GM12878 (cell line): ENCODE data around the gene MRTFA. TPM values are rescaled to one million over a fixed set of nuclear protein-coding genes. Genes with fewer than 3 reads are reported as not detected.

Source experiments
- ATAC-seq: fragments of 200-7000 bp; cut with Tn5 transposase; 3 replicates; pipeline ENCODE4 v1.9.1; 2020; ENCODE audit warnings: mild to moderate bottlenecking, moderate library complexity
- BruUV-seq: library from RNA; stranded (reverse); fragments of 400-500 nt; replicated peaks from 2 replicates; lab custom pipeline; 2021; lab: Mats Ljungman, UMichigan
- CTCF ChIA-PET: fragments of 300-600 bp; sonication (Branson Sonifier 250); formaldehyde crosslinking; extraction: SDS; loops from one replicate; lab custom pipeline; 2021; ENCODE audit warnings: inconsistent platforms; lab: Yijun Ruan, JAX
- POLR2A ChIA-PET: fragments of 350-600 bp; formaldehyde crosslinking; extraction: SDS; loops from one replicate; lab custom pipeline; 2021; ENCODE audit warnings: inconsistent platforms; lab: Charles Lee
- RAD21 ChIA-PET: fragments of 300-600 bp; sonication (Branson Sonifier 250); formaldehyde crosslinking; loops from one replicate; lab custom pipeline; 2023; ENCODE audit warnings: antibody characterized with exemption; ENCODE audit not compliant: unreplicated experiment; lab: Charles Lee
- SMC1A ChIA-PET: fragments of 300-600 bp; sonication (Branson Sonifier 250); formaldehyde crosslinking; loops from one replicate; lab custom pipeline; 2023; ENCODE audit not compliant: unreplicated experiment, uncharacterized antibody; lab: Charles Lee
- DNase-seq: peaks from one replicate; pipeline ENCODE4 v3.0.0-alpha.2; 2011; ENCODE audit warnings: low read depth, low spot score
- FAIRE-seq: peaks from 3 replicates; lab custom pipeline; 2011; peaks lifted over from hg19 to GRCh38; lab: Jason Lieb, UNC
- H2AFZ ChIP-seq: 2 replicates; pipeline ENCODE4 v1.6.0; 2011; ENCODE audit warnings: low read depth, low read length, control low read depth; ENCODE audit not compliant: control insufficient read depth
- H3K27ac ChIP-seq: 2 replicates; pipeline ENCODE4 v1.5.1; 2011; ENCODE audit warnings: control low read depth; ENCODE audit not compliant: control insufficient read depth, insufficient read depth
- H3K27me3 ChIP-seq, 2 experiments: replicated peaks in 1 of 2; 2 replicates each; pipeline versions ENCODE4 v1.6.0 to v1.6.1; 2011; ENCODE audit warnings: low read length in 1 of 2; ENCODE audit not compliant: control insufficient read depth in 2 of 2, insufficient read depth in 2 of 2
- H3K36me3 ChIP-seq, 2 experiments: 2 replicates each; pipeline ENCODE4 v1.5.1; 2011; ENCODE audit warnings: low read length in 1 of 2; ENCODE audit not compliant: control insufficient read depth in 2 of 2, insufficient read depth in 2 of 2
- H3K4me1 ChIP-seq: 2 replicates; pipeline ENCODE4 v1.6.1; 2011; ENCODE audit warnings: mild to moderate bottlenecking, low read length, moderate library complexity, mixed read lengths; ENCODE audit not compliant: control insufficient read depth, insufficient read depth
- H3K4me2 ChIP-seq: 2 replicates; pipeline ENCODE4 v1.6.0; 2011; ENCODE audit warnings: control low read depth; ENCODE audit not compliant: control insufficient read depth, insufficient read depth
- H3K4me3 ChIP-seq: fragments of 200-600 bp; sonication (generic); 2 replicates; pipeline ENCODE4 v1.5.1; 2016
- H3K79me2 ChIP-seq: 2 replicates; pipeline ENCODE4 v1.6.0; 2011; ENCODE audit warnings: low read length; ENCODE audit not compliant: control insufficient read depth, insufficient read depth
- H3K9ac ChIP-seq: 2 replicates; pipeline ENCODE4 v1.8.0; 2011; ENCODE audit warnings: low read length, control low read depth, mixed read lengths; ENCODE audit not compliant: control insufficient read depth, insufficient read depth
- H3K9me3 ChIP-seq: replicated peaks from 3 replicates; pipeline ENCODE4 v1.5.1; 2011; ENCODE audit warnings: mild to moderate bottlenecking, low read length; ENCODE audit not compliant: control insufficient read depth, insufficient read depth
- H4K20me1 ChIP-seq: 2 replicates; pipeline ENCODE4 v1.6.0; 2011; ENCODE audit not compliant: control insufficient read depth, insufficient read depth
- ATF2 ChIP-seq: IDR thresholded peaks from 2 replicates; pipeline ENCODE4 v1.6.1; 2012; ENCODE audit warnings: low read length, inconsistent platforms
- CHD2 ChIP-seq: IDR thresholded peaks from 2 replicates; pipeline ENCODE4 v1.6.1; 2011; ENCODE audit warnings: low read depth, low read length, improper control_type of control experiment, borderline replicate concordance
- DPF2 ChIP-seq: fragments of 450-650 bp; IDR thresholded peaks from 2 replicates; pipeline ENCODE4 v1.6.1; 2017; ENCODE audit warnings: mild to moderate bottlenecking
- EED ChIP-seq: sonication (generic); IDR thresholded peaks from 2 replicates; pipeline ENCODE4 v1.6.1; 2016; ENCODE audit warnings: antibody characterized with exemption, low read depth
- EP300 ChIP-seq, 2 experiments: fragments of 150-350 bp in 1 of 2; IDR thresholded peaks; 2 replicates each; pipeline ENCODE4 v1.6.1; 2011 to 2012; ENCODE audit warnings: low read depth in 2 of 2, low read length in 2 of 2, borderline replicate concordance in 1 of 2, improper control_type of control experiment in 1 of 2, inconsistent platforms in 1 of 2; ENCODE audit not compliant: control insufficient read depth in 1 of 2
- FOS ChIP-seq: IDR thresholded peaks from 3 replicates; pipeline ENCODE4 v1.6.1; 2011; ENCODE audit warnings: borderline replicate concordance; ENCODE audit not compliant: insufficient read length; ENCODE audit errors: extremely low read depth
- HSF1 ChIP-seq: fragments of 150-350 bp; IDR thresholded peaks from 2 replicates; pipeline ENCODE4 v1.6.1; 2014; ENCODE audit warnings: mild to moderate bottlenecking, low read depth, low read length
- KLF5 ChIP-seq: fragments of 450-650 bp; IDR thresholded peaks from 2 replicates; pipeline ENCODE4 v1.6.1; 2014; ENCODE audit warnings: mild to moderate bottlenecking; ENCODE audit not compliant: partially characterized antibody
- MYC ChIP-seq: IDR thresholded peaks from 2 replicates; pipeline ENCODE4 v1.6.1; 2011; ENCODE audit warnings: mild to moderate bottlenecking, low read length, moderate library complexity, inconsistent platforms; ENCODE audit not compliant: insufficient read depth, insufficient replicate concordance, insufficient read length, severe bottlenecking
- PKNOX1 ChIP-seq: fragments of 450-650 bp; IDR thresholded peaks from 2 replicates; pipeline ENCODE4 v1.6.1; 2016; ENCODE audit warnings: mild to moderate bottlenecking
- POU2F2 ChIP-seq: IDR thresholded peaks from 3 replicates; pipeline ENCODE4 v1.6.1; 2011; ENCODE audit warnings: low read depth, mild to moderate bottlenecking, low read length, borderline replicate concordance
- RUNX3 ChIP-seq: IDR thresholded peaks from 2 replicates; pipeline ENCODE4 v1.6.1; 2012; ENCODE audit warnings: low read length, inconsistent platforms
- SIX5 ChIP-seq: IDR thresholded peaks from 2 replicates; pipeline ENCODE4 v1.6.1; 2011; ENCODE audit warnings: mild to moderate bottlenecking, low read depth, low read length, moderate library complexity; ENCODE audit not compliant: severe bottlenecking
- SMARCA5 ChIP-seq: fragments of 450-650 bp; IDR thresholded peaks from 2 replicates; pipeline ENCODE4 v1.6.1; 2017; ENCODE audit warnings: mild to moderate bottlenecking
- SP1 ChIP-seq: IDR thresholded peaks from one replicate; pipeline ENCODE4 v1.6.1; 2011; ENCODE audit warnings: low read depth, low read length
- SUPT20H ChIP-seq: IDR thresholded peaks from 2 replicates; pipeline ENCODE4 v1.6.1; 2011; ENCODE audit warnings: low read depth, mild to moderate bottlenecking, low read length, moderate library complexity, borderline replicate concordance; ENCODE audit not compliant: control insufficient read depth
- WGBS: methylation state at CpG from one replicate; pipeline ENCODE4 v1.1.6; 2016; ENCODE audit warnings: low lambda C conversion rate; ENCODE audit not compliant: insufficient replicate concordance, insufficient coverage; ENCODE audit errors: missing lambda C conversion rate; 5-methylcytosine and 5-hydroxymethylcytosine counted together
- in situ Hi-C: fragments of 300-500 bp; cut with MboI; formaldehyde crosslinking; loops from 9 replicates; pipeline ENCODE4 v1.14.3; 2018; ENCODE audit warnings: mixed read lengths
- intact Hi-C: fragments of 100-400 bp; cut with micrococcal nuclease; formaldehyde crosslinking; loops from one replicate; pipeline ENCODE4 v1.14.2; 2022; ENCODE audit not compliant: unreplicated experiment
- polyA plus RNA-seq, 11 experiments: library from polyadenylated mRNA; depleted of rRNA in 4 of 11; unstranded in 6 of 11; stranded (reverse) in 5 of 11; fragments of >200 nt; fragmentation: Nextera tagmentation in 4 of 11; fragmentation: Illumina TruSeq in 1 of 11; extraction: Ambion mirVana in 4 of 11; extraction: Trizol in 1 of 11; gene quantifications; 1 replicate in 1 of 11; 2 replicates in 10 of 11; pipeline versions ENCODE4 v1.2.1 to v1.2.3, GENCODE V29; 2011 to 2016; ENCODE audit warnings: inconsistent platforms in 2 of 11, missing spikeins in 2 of 11, low read depth in 1 of 11
- total RNA-seq, 4 experiments: library from RNA; depleted of rRNA in 3 of 4; stranded (reverse); fragments of >200 nt in 3 of 4; fragmentation: Illumina TruSeq in 1 of 4; extraction: Trizol in 1 of 4; gene quantifications; 2 replicates each; pipeline versions ENCODE4 v1.2.1 to v1.2.3, GENCODE V29; 2013 to 2021
- TF ChIP-seq, protein P1 (sequence below): fragments of 450-650 bp; IDR thresholded peaks from 2 replicates; pipeline ENCODE4 v1.6.1; 2017; ENCODE audit warnings: borderline replicate concordance

MRTFA gene
- total and polyA plus RNA-seq, 10 of the 15 experiments (the other 5 are each of a cell fraction or from before 2014, with no cell fraction given), result 2.0 to 63.9 (median 17.9) TPM

- Histone ChIP-seq H3K27me3 (no peaks in the 10 kb centered on the region), H3K9me3 (no peaks in the 10 kb centered on the region), H3K27ac (peak overlapping the region; percentile 83), H3K4me2 (peak overlapping the region; percentile 64), H4K20me1 (no peaks in the 10 kb centered on the region), H2AFZ (no peak overlapping the region), H3K4me1 (peaks cover 47% of the 10 kb centered on the region), H3K9ac (no peak overlapping the region; the same call in 1 of the 2 replicates), H3K4me3 (peak overlapping the region; percentile 60; the same call in 1 of the 2 replicates), H3K36me3 (no peaks in the 10 kb centered on the region), H3K79me2 (peaks cover 61% of the 10 kb centered on the region)
- CTCF ChIA-PET, result interaction anchor here (0.6 to 5.4 kb wide), 8 partner anchors 9 to 1063 kb away, joined by 3 to 44 read pairs (median 4); no protein-coding TSS in a partner anchor
- no peak for FAIRE-seq
- DNase-seq, result peak; percentile 64
- POLR2A ChIA-PET, result interaction anchor here (0.6 to 3.5 kb wide), 6 partner anchors 10 to 71 kb away, joined by 3 to 23 read pairs (median 4); no protein-coding TSS in a partner anchor
- RAD21 ChIA-PET, result interaction anchor here (1.0 to 4.9 kb wide), 12 partner anchors 8 to 156 kb away, joined by 3 to 37 read pairs (median 5); partner anchors contain the start of gene MRTFA
- in situ Hi-C loops (no loop called here), intact Hi-C loops (loop anchor here (5.0 kb wide), 2 partner anchors 40 to 60 kb away; no protein-coding TSS in a partner anchor)
- peak; percentile 73 for ATAC-seq
- BruUV-seq, result TSS peak; percentile 20
- SMC1A ChIA-PET, result interaction anchor here (0.6 to 10.7 kb wide), 12 partner anchors 11 to 155 kb away, joined by 3 to 130 read pairs (median 6); no protein-coding TSS in a partner anchor
- 0% methylated on average over 2 of the region's 2 CpGs for WGBS
- TF ChIP-seq SMARCA5 (no peak), SP1 (no peak), CHD2 (no peak), EED (peak; percentile 72), ATF2 (0 out of 2 replicates have a peak, but pooled peaks have one; percentile 34), SUPT20H (no peak), POU2F2 (peak; percentile 45; the same call in 1 of the 3 replicates), RUNX3 (peak; percentile 37), HSF1 (no peak), EP300 (IDR thresholded peaks at IDR 0.05; ENCODE audit: borderline replicate concordance in 1 of 2, control insufficient read depth in 1 of 2, low read depth in 2 of 2, low read length in 2 of 2) (peak in 1 of 2 experiments; percentile 45; a peak in 1 of 4 replicates), KLF5 (no peak), FOS (no peak), SIX5 (no peak), PKNOX1 (no peak), DPF2 (no peak), MYC (no peak)
- TF ChIP-seq, protein P1, sequence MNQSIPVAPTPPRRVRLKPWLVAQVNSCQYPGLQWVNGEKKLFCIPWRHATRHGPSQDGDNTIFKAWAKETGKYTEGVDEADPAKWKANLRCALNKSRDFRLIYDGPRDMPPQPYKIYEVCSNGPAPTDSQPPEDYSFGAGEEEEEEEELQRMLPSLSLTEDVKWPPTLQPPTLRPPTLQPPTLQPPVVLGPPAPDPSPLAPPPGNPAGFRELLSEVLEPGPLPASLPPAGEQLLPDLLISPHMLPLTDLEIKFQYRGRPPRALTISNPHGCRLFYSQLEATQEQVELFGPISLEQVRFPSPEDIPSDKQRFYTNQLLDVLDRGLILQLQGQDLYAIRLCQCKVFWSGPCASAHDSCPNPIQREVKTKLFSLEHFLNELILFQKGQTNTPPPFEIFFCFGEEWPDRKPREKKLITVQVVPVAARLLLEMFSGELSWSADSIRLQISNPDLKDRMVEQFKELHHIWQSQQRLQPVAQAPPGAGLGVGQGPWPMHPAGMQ, result no peak
Observed at GRCh38 chr22:40592352-40593113, 44.0 kb downstream of the MRTFA start.
